ENCODE data around the gene SEMA3F. TPM values are rescaled to one million over a fixed set of nuclear protein-coding genes. Genes with fewer than 3 reads are reported as not detected.
A peak's percentile ranks its signal among the peaks of the same experiment; 100 is the strongest.

The SEMA3F gene
- total RNA-seq, 4 donors from 2014 or later, result 13.2 to 44.2 (median 38.2) TPM

- no peaks in the 10 kb centered on the region for H3K9me3 ChIP-seq
- 10% methylated on average over 11 of the region's 34 CpGs; no CpG with 5 or more reads in 1 of the 2 donors for WGBS, 2 donors
- H3K36me3 ChIP-seq, result no peaks in the 10 kb centered on the region
- H3K4me1 ChIP-seq, result peaks cover 32 to 47% of the 10 kb centered on the region in 2 donors
- peak in 5 of 6 experiments; percentile 28 to 63 (median 47) for TF ChIP-seq CTCF (IDR thresholded peaks at IDR 0.05)
- TF ChIP-seq POLR2A (IDR thresholded peaks at IDR 0.05), result no peak
- H3K27ac ChIP-seq, result peak overlapping the region in 1 of 3 donors; percentile 59
- peak overlapping the region in 2 of 3 donors; percentile 37 to 39 for H3K4me3 ChIP-seq (replicated peaks in 1 of 3)
- no peaks in the 10 kb centered on the region for H3K27me3 ChIP-seq
- intact Hi-C loops (cut with DNase I), result no loop called here
- DNase-seq, result no peak
Measured at GRCh38 chr3:50154476-50154839, 666 bp upstream of the SEMA3F start.

DNA sequence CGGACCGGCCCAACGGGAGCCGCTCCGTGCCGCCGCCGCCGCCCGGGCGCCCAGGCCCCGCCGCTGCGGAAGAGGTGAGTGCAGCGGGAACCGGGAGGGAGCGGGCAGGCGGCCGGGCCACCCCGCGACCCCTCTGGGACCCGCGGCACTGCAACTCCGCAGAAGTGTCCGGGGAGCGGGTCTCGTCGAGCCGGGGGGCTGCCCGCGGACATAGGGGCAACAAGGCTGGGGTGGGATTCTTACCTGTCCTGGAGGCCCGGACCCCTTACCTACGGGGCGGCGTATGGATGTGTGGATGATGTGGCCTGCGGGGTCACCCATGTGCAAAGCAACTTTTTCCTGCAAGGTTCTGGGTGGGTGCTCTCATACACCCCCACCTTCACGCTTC lies 361 bp downstream of the SEMA3F start:
- Histone ChIP-seq H3K27me3 (no peaks in the 10 kb centered on the region), H3K27ac (peak overlapping the region in 2 of 3 donors; percentile 57 to 90), H3K4me3 (replicated peaks in 1 of 3) (peak overlapping the region in 2 of 3 donors; percentile 39 to 44), H3K9me3 (no peaks in the 10 kb centered on the region), H3K36me3 (no peaks in the 10 kb centered on the region), H3K4me1 (peaks cover 38 to 57% of the 10 kb centered on the region in 2 donors)
- intact Hi-C loops (cut with DNase I), result no loop called here
- 7 to 15% methylated on average over 5 to 9 of the region's 37 CpGs for WGBS, 2 donors
- no peak for TF ChIP-seq POLR2A (IDR thresholded peaks at IDR 0.05)
- no peak for TF ChIP-seq CTCF (IDR thresholded peaks at IDR 0.05)
- no peak for DNase-seq

DNA sequence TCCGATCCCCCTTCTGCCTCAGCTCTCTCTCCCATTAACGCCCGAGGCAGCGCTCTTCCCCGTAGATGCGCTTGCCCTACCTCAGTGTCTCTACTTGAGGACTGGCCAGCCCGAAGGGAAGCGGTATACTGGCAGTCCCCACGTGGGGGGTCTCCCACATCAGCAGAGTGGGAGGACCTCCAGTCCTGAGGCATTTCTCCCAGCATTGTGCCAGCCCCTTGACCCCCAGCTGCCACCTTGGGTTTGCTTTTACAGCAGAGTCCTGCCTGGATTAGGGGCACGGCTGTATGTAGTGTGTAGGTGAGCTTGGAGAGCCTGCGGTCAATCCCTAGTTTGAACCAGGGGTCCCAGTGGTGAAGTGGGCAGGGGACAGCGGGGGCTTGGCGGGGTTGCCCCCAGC lies 767 bp downstream of the SEMA3F start:
- H3K9me3 ChIP-seq, result no peaks in the 10 kb centered on the region
- peaks cover 42 to 61% of the 10 kb centered on the region in 2 donors for H3K4me1 ChIP-seq
- intact Hi-C loops (cut with DNase I), result no loop called here
- no peaks in the 10 kb centered on the region for H3K36me3 ChIP-seq
- no peaks in the 10 kb centered on the region for H3K27me3 ChIP-seq
- no peak for TF ChIP-seq CTCF (IDR thresholded peaks at IDR 0.05)
- TF ChIP-seq POLR2A (IDR thresholded peaks at IDR 0.05), result no peak
- H3K27ac ChIP-seq, result peak overlapping the region; percentile 57 to 90 (median 62)
- 24 to 37% methylated on average over 11 to 13 of the region's 13 CpGs for WGBS, 2 donors
- peak; percentile 33 to 35 for DNase-seq
- H3K4me3 ChIP-seq (replicated peaks in 1 of 3), result peak overlapping the region in 2 of 3 donors; percentile 39 to 44

- Histone ChIP-seq H3K36me3 (no peaks in the 10 kb centered on the region), H3K27ac (peak overlapping the region; percentile 57 to 90 (median 62)), H3K4me1 (peaks cover 45 to 71% of the 10 kb centered on the region in 2 donors), H3K9me3 (no peaks in the 10 kb centered on the region), H3K27me3 (no peaks in the 10 kb centered on the region), H3K4me3 (replicated peaks in 1 of 3) (peak overlapping the region in 2 of 3 donors; percentile 39 to 44)
- TF ChIP-seq CTCF (IDR thresholded peaks at IDR 0.05), result no peak
- peak in 1 of 2 donors; percentile 73 for TF ChIP-seq POLR2A (IDR thresholded peaks at IDR 0.05)
- intact Hi-C loops (cut with DNase I), result no loop called here
- DNase-seq, result peak; percentile 77 to 82
- WGBS, 2 donors, result 17 to 21% methylated on average over 14 to 16 of the region's 20 CpGs
Measured at GRCh38 chr3:50156549-50157493, 1.7 kb downstream of the SEMA3F start.

Data from thyroid gland (tissue), 4 donors.